A549 (cell line): ENCODE results near the gene CFLAR. TPM values are rescaled to one million over a fixed set of nuclear protein-coding genes. Genes with fewer than 3 reads are reported as not detected.

Experiments
- ATAC-seq, 2 experiments: fragments of 200-7000 bp in 1 of 2; fragments of >200 bp in 1 of 2; cut with Nextera tagmentation in 1 of 2; cut with Tn5 transposase in 1 of 2; 3 replicates each; pipeline versions ENCODE4 v1.8.0 to v1.9.1; 2018 to 2020; ENCODE audit warnings: mild to moderate bottlenecking in 1 of 2, moderate library complexity in 1 of 2
- CTCF ChIA-PET: fragments of 300-600 bp; sonication (Branson Sonifier 250); formaldehyde crosslinking; extraction: SDS; loops from one replicate; lab custom pipeline; 2021; ENCODE audit warnings: antibody characterized with exemption, inconsistent platforms; lab: Yijun Ruan, JAX
- POLR2A ChIA-PET: fragments of 350-600 bp; formaldehyde crosslinking; extraction: SDS; loops from one replicate; lab custom pipeline; 2021; ENCODE audit warnings: antibody characterized with exemption, inconsistent platforms; lab: Yijun Ruan, JAX
- DNase-seq, 2 experiments: peaks; one replicate each; pipeline versions ENCODE4 v3.0.0 to v3.0.0-alpha.2; 2011 to 2016; ENCODE audit warnings: low read depth in 1 of 2, low spot score in 1 of 2
- FAIRE-seq: peaks from 2 replicates; lab custom pipeline; 2011; peaks lifted over from hg19 to GRCh38; lab: Jason Lieb, UNC
- H3K27ac ChIP-seq, 2 experiments: fragments of >200 bp; sonication (Bioruptor Twin); formaldehyde crosslinking; 3 replicates each; pipeline ENCODE4 v1.5.1; 2016 to 2017
- H3K4me1 ChIP-seq: fragments of >200 bp; sonication (Bioruptor Twin); formaldehyde crosslinking; 3 replicates; pipeline ENCODE4 v1.6.1; 2016
- H3K4me2 ChIP-seq: fragments of >200 bp; sonication (Bioruptor Twin); formaldehyde crosslinking; 3 replicates; pipeline ENCODE4 v1.6.1; 2016
- H3K4me3 ChIP-seq: fragments of >200 bp; sonication (Bioruptor Twin); formaldehyde crosslinking; 3 replicates; pipeline ENCODE4 v1.5.1; 2016
- H3K9me3 ChIP-seq: fragments of >200 bp; sonication (Bioruptor Twin); formaldehyde crosslinking; 3 replicates; pipeline ENCODE4 v1.6.1; 2016
- ATOH8 ChIP-seq: fragments of 250-450 bp; sonication (Bioruptor Pico); IDR thresholded peaks from 2 replicates; pipeline ENCODE4 v1.5.0; 2020; ENCODE audit warnings: low read depth, mild to moderate bottlenecking, moderate library complexity
- BCL3 ChIP-seq: fragments of >200 bp; sonication (Bioruptor Twin); formaldehyde crosslinking; IDR thresholded peaks from 3 replicates; pipeline ENCODE4 v1.6.1; 2016
- BHLHE40 ChIP-seq: IDR thresholded peaks from 2 replicates; pipeline ENCODE4 v1.6.1; 2012; ENCODE audit warnings: low read depth, low read length, inconsistent platforms
- CHD2 ChIP-seq: fragments of 150-350 bp; IDR thresholded peaks from 2 replicates; pipeline ENCODE4 v1.6.1; 2014; ENCODE audit warnings: low read length; ENCODE audit not compliant: partially characterized antibody
- CHD4 ChIP-seq: fragments of 200-600 bp; sonication (generic); IDR thresholded peaks from 2 replicates; pipeline ENCODE4 v1.6.1; 2016; ENCODE audit warnings: antibody characterized with exemption, mild to moderate bottlenecking, borderline replicate concordance
- CTCF ChIP-seq: fragments of >200 bp; sonication (Bioruptor Twin); formaldehyde crosslinking; IDR thresholded peaks from 3 replicates; pipeline ENCODE4 v1.5.1; 2016
- EHF ChIP-seq: fragments of 250-450 bp; sonication (Bioruptor Pico); IDR thresholded peaks from 2 replicates; pipeline ENCODE4 v1.5.0; 2020; ENCODE audit warnings: mild to moderate bottlenecking
- FOSB ChIP-seq: fragments of 250-450 bp; sonication (Bioruptor Pico); IDR thresholded peaks from 2 replicates; pipeline ENCODE4 v1.5.0; 2020; ENCODE audit warnings: mild to moderate bottlenecking, moderate library complexity
- FOXS1 ChIP-seq: fragments of 250-450 bp; sonication (Bioruptor Pico); IDR thresholded peaks from 2 replicates; pipeline ENCODE4 v1.5.0; 2020; ENCODE audit warnings: mild to moderate bottlenecking, moderate library complexity
- HEYL ChIP-seq: fragments of 250-450 bp; sonication (Bioruptor Pico); IDR thresholded peaks from 2 replicates; pipeline ENCODE4 v1.8.0; 2021; ENCODE audit warnings: mild to moderate bottlenecking, moderate library complexity
- HMGXB4 ChIP-seq: fragments of 250-450 bp; sonication (Bioruptor Pico); IDR thresholded peaks from 2 replicates; pipeline ENCODE4 v1.5.0; 2021; ENCODE audit warnings: mild to moderate bottlenecking, moderate library complexity, borderline replicate concordance
- HOXA7 ChIP-seq: fragments of 250-450 bp; sonication (Bioruptor Pico); IDR thresholded peaks from 2 replicates; pipeline ENCODE4 v1.5.0; 2020; ENCODE audit warnings: mild to moderate bottlenecking, moderate library complexity
- HOXB13 ChIP-seq: fragments of 250-450 bp; sonication (Bioruptor Pico); IDR thresholded peaks from 2 replicates; pipeline ENCODE4 v1.5.0; 2020; ENCODE audit warnings: low read depth, mild to moderate bottlenecking, moderate library complexity
- HOXB5 ChIP-seq: fragments of 250-450 bp; sonication (Bioruptor Pico); IDR thresholded peaks from 2 replicates; pipeline ENCODE4 v1.5.0; 2020; ENCODE audit warnings: mild to moderate bottlenecking, moderate library complexity
- JUN ChIP-seq, 2 experiments: fragments of >200 bp; sonication (Bioruptor Twin); formaldehyde crosslinking; IDR thresholded peaks; 2 replicates in 1 of 2; 3 replicates in 1 of 2; pipeline ENCODE4 v1.6.1; 2016 to 2017
- KDM1A ChIP-seq: fragments of 200-600 bp; sonication (generic); IDR thresholded peaks from 2 replicates; pipeline ENCODE4 v1.6.1; 2016; ENCODE audit warnings: low read depth, mild to moderate bottlenecking
- MYC ChIP-seq: IDR thresholded peaks from 2 replicates; pipeline ENCODE4 v1.6.1; 2012; ENCODE audit warnings: mild to moderate bottlenecking, inconsistent platforms, low read length, improper control_type of control experiment, borderline replicate concordance
- NFE2L2 ChIP-seq: fragments of 150-350 bp; conservative IDR thresholded peaks from 2 replicates; pipeline ENCODE4 v1.6.1; 2014; ENCODE audit warnings: low read length
- NPAS2 ChIP-seq: fragments of 250-450 bp; sonication (Bioruptor Pico); IDR thresholded peaks from 2 replicates; pipeline ENCODE4 v1.8.0; 2022; ENCODE audit warnings: mild to moderate bottlenecking, moderate library complexity, borderline replicate concordance
- PHF8 ChIP-seq: fragments of 200-600 bp; sonication (generic); IDR thresholded peaks from 2 replicates; pipeline ENCODE4 v1.6.1; 2016; ENCODE audit warnings: low read depth, mild to moderate bottlenecking, antibody characterized with exemption, moderate library complexity, borderline replicate concordance
- POLR2A ChIP-seq: IDR thresholded peaks from 2 replicates; pipeline ENCODE4 v1.6.1; 2012; ENCODE audit warnings: mild to moderate bottlenecking, low read length
- RARB ChIP-seq: fragments of 250-450 bp; sonication (Bioruptor Pico); IDR thresholded peaks from 2 replicates; pipeline ENCODE4 v1.8.0; 2021; ENCODE audit warnings: mild to moderate bottlenecking, moderate library complexity
- REST ChIP-seq: fragments of 200-600 bp; sonication (generic); IDR thresholded peaks from 2 replicates; pipeline ENCODE4 v1.6.1; 2016; ENCODE audit warnings: antibody characterized with exemption, mild to moderate bottlenecking, moderate library complexity
- RNF2 ChIP-seq: fragments of 200-600 bp; sonication (generic); IDR thresholded peaks from 2 replicates; pipeline ENCODE4 v1.6.1; 2016; ENCODE audit warnings: low read depth, mild to moderate bottlenecking, antibody characterized with exemption, moderate library complexity, borderline replicate concordance
- TFCP2L1 ChIP-seq: fragments of 250-450 bp; sonication (Bioruptor Pico); IDR thresholded peaks from 2 replicates; pipeline ENCODE4 v1.5.0; 2021; ENCODE audit warnings: mild to moderate bottlenecking
- TP53 ChIP-seq: fragments of 250-450 bp; sonication (Bioruptor Pico); IDR thresholded peaks from 2 replicates; pipeline ENCODE4 v1.5.0; 2021; ENCODE audit warnings: mild to moderate bottlenecking, moderate library complexity
- ZC3H11A ChIP-seq: fragments of 450-650 bp; IDR thresholded peaks from 2 replicates; pipeline ENCODE4 v1.6.1; 2014; ENCODE audit warnings: antibody characterized with exemption, mild to moderate bottlenecking
- ZNF302 ChIP-seq: fragments of 250-450 bp; sonication (Bioruptor Pico); IDR thresholded peaks from 2 replicates; pipeline ENCODE4 v1.9.0; 2021; ENCODE audit warnings: inconsistent platforms, mild to moderate bottlenecking, moderate library complexity
- ZSCAN20 ChIP-seq: fragments of 250-450 bp; sonication (Bioruptor Pico); IDR thresholded peaks from 2 replicates; pipeline ENCODE4 v1.8.0; 2022; ENCODE audit warnings: mild to moderate bottlenecking, moderate library complexity
- WGBS: methylation state at CpG from one replicate; pipeline ENCODE4 v1.1.6; 2017; ENCODE audit errors: missing lambda C conversion rate; 5-methylcytosine and 5-hydroxymethylcytosine counted together
- polyA plus RNA-seq, 4 experiments: library from polyadenylated mRNA; depleted of rRNA in 3 of 4; stranded (reverse); fragments of >200 nt; fragmentation: RNase III in 1 of 4; extraction: RNeasy Plus Mini Kit Qiagen cat#74134 plus additional on column Dnase treatment in 1 of 4; gene quantifications; 2 replicates in 3 of 4; 3 replicates in 1 of 4; pipeline ENCODE4 v1.2.3, GENCODE V29; 2011 to 2017

The CFLAR gene
- polyA plus RNA-seq, 2 of the 4 experiments (the other 2 are of a cell fraction): 56.5 to 89.4 TPM

- ATAC-seq: peak in 1 of 2 experiments; percentile 5; a peak in 1 of 6 replicates
- Histone ChIP-seq H3K4me1 (peaks cover 99% of the 10 kb centered on the region), H3K4me3 (0 out of 3 replicates have a peak overlapping the region, but pooled peaks have one; percentile 25), H3K27ac (peak overlapping the region; percentile 86 to 89), H3K9me3 (no peaks in the 10 kb centered on the region), H3K4me2 (peak overlapping the region; percentile 79)
- no peak for FAIRE-seq
- DNase-seq: no peak
- POLR2A ChIA-PET: interaction anchor here (0.5 to 1.2 kb wide), 4 partner anchors 9 to 44 kb away, joined by 4 to 6 read pairs (median 4); partner anchors contain the start of gene CFLAR
- 56% methylated on average over 9 of the region's 9 CpGs for whole genome bisulfite sequencing
- TF ChIP-seq RARB (CRISPR knock-in tag) (peak; percentile 87), HOXB13 (CRISPR knock-in tag) (peak; percentile 99), CHD4 (no peak), ZC3H11A (no peak), ZNF302 (CRISPR knock-in tag) (peak; percentile 97), CTCF (no peak), REST (no peak), FOXS1 (CRISPR knock-in tag) (peak; percentile 88), PHF8 (no peak), NPAS2 (CRISPR knock-in tag) (no peak), FOSB (peak; percentile 95), TFCP2L1 (CRISPR knock-in tag) (peak; percentile 82; the same call in 1 of the 2 replicates), ZSCAN20 (CRISPR knock-in tag) (peak; percentile 98), BHLHE40 (no peak), BCL3 (no peak), NFE2L2 (no peak), HMGXB4 (CRISPR knock-in tag) (peak; percentile 89; the same call in 1 of the 2 replicates), CHD2 (no peak), HEYL (CRISPR knock-in tag) (peak; percentile 99), JUN (IDR thresholded peaks at IDR 0.05) (no peak), EHF (CRISPR knock-in tag) (peak; percentile 97), RNF2 (no peak), KDM1A (no peak), MYC (no peak), TP53 (peak; percentile 78; the same call in 1 of the 2 replicates), HOXB5 (CRISPR knock-in tag) (peak; percentile 99), HOXA7 (CRISPR knock-in tag) (peak; percentile 95), POLR2A (no peak), ATOH8 (CRISPR knock-in tag) (peak; percentile 99)
- CTCF ChIA-PET: interaction anchor here (0.6 to 1.8 kb wide), 4 partner anchors 9 to 527 kb away, joined by 3 to 8 read pairs (median 6); no protein-coding TSS in a partner anchor
These were observed 10.6 kb downstream of the CFLAR start for GRCh38 chr2:201126308-201127151.
